ENCODE measurements around the gene TRIO.
"Not testable (repeated sequence)": the region's sequence is repeated elsewhere in the genome, so short reads cannot be mapped to it uniquely, and the experiment has no call there.

TRIO gene

GRCh38 chr5:14142827-14143545 is at the start of gene TRIO:
Gene TRIO (plus strand): TSS chr5:14143342. CDS start chr5:14143726, 384 bp downstream.
- H3K9ac ChIP-seq = peak within 1 kb of the TSS; percentile 94 to 99 (median 98)
- H3K9me3 ChIP-seq (replicated peaks in 1 of 11) = no peaks in the 10 kb centered on the region
- H3K4me3 ChIP-seq = peak within 1 kb of the TSS; percentile 72 to 98 (median 94)
- H4K20me1 ChIP-seq = peaks cover 39 to 44% (median 43%) of the 10 kb centered on the region in 11 experiments
- no peak for TF ChIP-seq Cebpa-rat (IDR thresholded peaks at IDR 0.05)
- peak within 1 kb of the TSS; percentile 82 to 98 (median 92) for H3K4me2 ChIP-seq
- H3K27ac ChIP-seq = peak within 1 kb of the TSS; percentile 91 to 99 (median 97)
- H3K36me3 ChIP-seq = no peaks in the 10 kb centered on the region
- peaks cover 34 to 39% (median 36%) of the 10 kb centered on the region in 10 experiments for H3K4me1 ChIP-seq
- no peaks in the 10 kb centered on the region for H3K27me3 ChIP-seq

GRCh38 chr5:14097380-14097779 is 45.8 kb upstream of the TRIO start:
- not testable (repeated sequence) for H3K9ac ChIP-seq, H3K4me2 ChIP-seq, H3K4me3 ChIP-seq, H3K36me3 ChIP-seq, H3K27me3 ChIP-seq, H3K4me1 ChIP-seq, H4K20me1 ChIP-seq, H3K27ac ChIP-seq
- H3K9me3 ChIP-seq (replicated peaks in 1 of 11) = peaks cover 0 to 13% (median 5%) of the 10 kb centered on the region in 11 experiments; a peak in 16 of 22 replicates

- Histone ChIP-seq H3K36me3 (no peaks in the 10 kb centered on the region), H3K27ac (no peak overlapping the region), H3K4me1 (no peaks in the 10 kb centered on the region), H3K27me3 (no peaks in the 10 kb centered on the region), H4K20me1 (no peaks in the 10 kb centered on the region), H3K9ac (no peak overlapping the region), H3K4me3 (no peak overlapping the region), H3K4me2 (no peak overlapping the region), H3K9me3 (replicated peaks in 1 of 11) (peaks cover under 1 to 20% (median 12%) of the 10 kb centered on the region in 11 experiments; a peak in 21 of 22 replicates)
- no peak for TF ChIP-seq Cebpa-rat (IDR thresholded peaks at IDR 0.05)
These were observed 45.1 kb upstream of the TRIO start for GRCh38 chr5:14097998-14098471.

GRCh38 chr5:14100281-14100680 is 42.9 kb upstream of the TRIO start:
- Histone ChIP-seq H3K36me3 (no peaks in the 10 kb centered on the region), H4K20me1 (no peaks in the 10 kb centered on the region), H3K4me2 (no peak overlapping the region), H3K9me3 (replicated peaks in 1 of 11) (peaks cover 7 to 29% (median 20%) of the 10 kb centered on the region in 11 experiments; a peak in 21 of 22 replicates), H3K4me1 (no peaks in the 10 kb centered on the region), H3K27me3 (no peaks in the 10 kb centered on the region), H3K27ac (no peak overlapping the region), H3K9ac (no peak overlapping the region), H3K4me3 (no peak overlapping the region)
- TF ChIP-seq Cebpa-rat (IDR thresholded peaks at IDR 0.05) = no peak

- no peaks in the 10 kb centered on the region for H3K27me3 ChIP-seq
- TF ChIP-seq Cebpa-rat (IDR thresholded peaks at IDR 0.05) = no peak
- H3K9ac ChIP-seq = no peak overlapping the region
- H4K20me1 ChIP-seq = no peaks in the 10 kb centered on the region
- H3K9me3 ChIP-seq (replicated peaks in 1 of 11) = peaks cover 7 to 29% (median 20%) of the 10 kb centered on the region in 11 experiments; a peak in 21 of 22 replicates
- no peaks in the 10 kb centered on the region for H3K36me3 ChIP-seq
- H3K4me1 ChIP-seq = 0 out of 20 replicates have a peak, but pooled peaks cover 0 to 5% (median 0%) of the 10 kb centered on the region in 10 experiments
- H3K4me3 ChIP-seq = no peak overlapping the region
- no peak overlapping the region for H3K4me2 ChIP-seq
- H3K27ac ChIP-seq = no peak overlapping the region
These were observed 41.2 kb upstream of the TRIO start for GRCh38 chr5:14101922-14102321.

- Histone ChIP-seq H3K4me3 (no peak overlapping the region), H3K4me1 (peaks cover 0 to 11% (median 0%) of the 10 kb centered on the region in 10 experiments; a peak in 2 of 20 replicates), H3K27me3 (no peaks in the 10 kb centered on the region), H3K27ac (no peak overlapping the region), H3K4me2 (no peak overlapping the region), H3K36me3 (no peaks in the 10 kb centered on the region), H3K9ac (no peak overlapping the region), H3K9me3 (replicated peaks in 1 of 11) (peaks cover 7 to 25% (median 20%) of the 10 kb centered on the region in 11 experiments; a peak in 21 of 22 replicates), H4K20me1 (no peaks in the 10 kb centered on the region)
- TF ChIP-seq Cebpa-rat (IDR thresholded peaks at IDR 0.05) = no peak
These were observed 40.5 kb upstream of the TRIO start for GRCh38 chr5:14102666-14103065.

GRCh38 chr5:14105718-14106410 is 37.3 kb upstream of the TRIO start:
- TF ChIP-seq Cebpa-rat (IDR thresholded peaks at IDR 0.05) = no peak
- Histone ChIP-seq H3K36me3 (no peaks in the 10 kb centered on the region), H3K27me3 (no peaks in the 10 kb centered on the region), H3K4me3 (no peak overlapping the region), H3K9me3 (replicated peaks in 1 of 11) (peaks cover 7 to 29% (median 21%) of the 10 kb centered on the region in 11 experiments), H3K4me2 (0 out of 22 replicates have a peak overlapping the region, but pooled peaks of 1 of the 11 experiments have one; percentile 11), H3K9ac (no peak overlapping the region), H4K20me1 (no peaks in the 10 kb centered on the region), H3K4me1 (peaks cover 0 to 25% (median 0%) of the 10 kb centered on the region in 10 experiments; a peak in 5 of 20 replicates), H3K27ac (no peak overlapping the region)

GRCh38 chr5:14107536-14107935 is 35.6 kb upstream of the TRIO start:
- no peaks in the 10 kb centered on the region for H4K20me1 ChIP-seq
- H3K4me3 ChIP-seq = no peak overlapping the region
- no peak for TF ChIP-seq Cebpa-rat (IDR thresholded peaks at IDR 0.05)
- H3K4me1 ChIP-seq = peaks cover 0 to 25% (median 0%) of the 10 kb centered on the region in 10 experiments; a peak in 5 of 20 replicates
- H3K9ac ChIP-seq = no peak overlapping the region
- peak overlapping the region in 2 of 11 experiments; percentile 4 to 38; a peak in 2 of 22 replicates for H3K4me2 ChIP-seq
- H3K27me3 ChIP-seq = no peaks in the 10 kb centered on the region
- H3K9me3 ChIP-seq (replicated peaks in 1 of 11) = peaks cover 7 to 25% (median 14%) of the 10 kb centered on the region in 11 experiments
- no peak overlapping the region for H3K27ac ChIP-seq
- H3K36me3 ChIP-seq = no peaks in the 10 kb centered on the region

Measured in BLaER1 treated with 17β-estradiol and CSF1 and Interleukin-3, amounts not matched to agents 10 nM and 100 nM (cell line).